Measurements from ENCODE around the gene DYNLT5.

- TF ChIP-seq CTCF (conservative IDR thresholded peaks at IDR 0.05 in 1 of 2, IDR thresholded peaks at IDR 0.05 in 1 of 2; ENCODE audit: extremely low read depth in 1 of 2, insufficient read depth in 1 of 2, low read depth in 1 of 2, low read length in 2 of 2) (no peak), EZH2 (IDR thresholded peaks at IDR 0.05; ENCODE audit: borderline replicate concordance, low read length) (no peak)
Observed at GRCh38 chr1:66768965-66769364, 16.7 kb downstream of the DYNLT5 start.
